CD4-positive, alpha-beta T cell (primary cell): ENCODE results near the gene CMPK2. TPM values are rescaled to one million over a fixed set of nuclear protein-coding genes. Genes with fewer than 3 reads are reported as not detected.
A peak's percentile ranks its signal among the peaks of the same experiment; 100 is the strongest.
"Not testable (repeated sequence)": the region's sequence is repeated elsewhere in the genome, so short reads cannot be mapped to it uniquely, and the experiment has no call there.

Experiments
- ATAC-seq: fragments of 200-7000 bp; cut with Tn5 transposase; one replicate; pipeline ENCODE4 v1.10.0; 2022; ENCODE audit warnings: mild to moderate bottlenecking; ENCODE audit not compliant: poor library complexity
- CTCF ChIA-PET: fragments of 350-600 bp; sonication (Branson Sonifier 250); formaldehyde crosslinking; loops from one replicate; lab custom pipeline; 2021; ENCODE audit warnings: antibody characterized with exemption, inconsistent platforms; lab: Charles Lee
- POLR2A ChIA-PET: fragments of 350-600 bp; sonication (Branson Sonifier 250); formaldehyde crosslinking; loops from one replicate; lab custom pipeline; 2021; ENCODE audit warnings: antibody characterized with exemption, inconsistent platforms; lab: Charles Lee
- DNase-seq, 14 experiments: peaks; one replicate each; pipeline ENCODE4 v3.0.0-alpha.2; 2013 to 2020; ENCODE audit warnings: mixed read lengths in 2 of 14
- H3K27ac ChIP-seq, 2 donors: one replicate each; pipeline versions ENCODE4 v1.5.1 to v1.7.0; 2013; ENCODE audit warnings: low read length in 2 of 2, low read depth in 1 of 2, mild to moderate bottlenecking in 1 of 2
- H3K27me3 ChIP-seq, 2 experiments: 1 replicate in 1 of 2; 2 replicates in 1 of 2; pipeline versions ENCODE4 v1.6.1 to v1.7.0; 2013; ENCODE audit warnings: low read length in 2 of 2, control low read depth in 1 of 2, mild to moderate bottlenecking in 1 of 2, moderate library complexity in 1 of 2; ENCODE audit not compliant: insufficient read depth in 2 of 2, control insufficient read depth in 1 of 2
- H3K36me3 ChIP-seq: one replicate; pipeline ENCODE4 v1.6.1; 2013; ENCODE audit warnings: low read length, control low read depth; ENCODE audit not compliant: insufficient read depth
- H3K4me1 ChIP-seq: one replicate; pipeline ENCODE4 v1.6.1; 2013; ENCODE audit warnings: low read length, control low read depth; ENCODE audit not compliant: insufficient read depth
- H3K4me3 ChIP-seq: one replicate; pipeline ENCODE4 v1.5.1; 2013; ENCODE audit warnings: mild to moderate bottlenecking, low read length, moderate library complexity
- H3K9me3 ChIP-seq, 2 experiments: 1 replicate in 1 of 2; 2 replicates in 1 of 2; pipeline versions ENCODE4 v1.6.1 to v1.7.0; 2013; ENCODE audit warnings: low read length in 2 of 2, mild to moderate bottlenecking in 2 of 2, control low read depth in 1 of 2, moderate library complexity in 1 of 2; ENCODE audit not compliant: control insufficient read depth in 1 of 2, insufficient read depth in 1 of 2
- H3K27ac Mint-ChIP-seq: one replicate; pipeline ENCODE4 v1.8.0; 2020; ENCODE audit warnings: mixed read lengths
- H3K27me3 Mint-ChIP-seq: one replicate; pipeline ENCODE4 v1.8.0; 2021; ENCODE audit warnings: mixed read lengths
- H3K36me3 Mint-ChIP-seq: one replicate; pipeline ENCODE4 v1.8.0; 2021; ENCODE audit warnings: low read depth, mixed read lengths
- H3K4me1 Mint-ChIP-seq: one replicate; pipeline ENCODE4 v1.8.0; 2021; ENCODE audit warnings: low read depth, mixed read lengths
- H3K4me3 Mint-ChIP-seq: one replicate; pipeline ENCODE4 v1.8.0; 2020; ENCODE audit warnings: mild to moderate bottlenecking, mixed read lengths
- H3K9me3 Mint-ChIP-seq: one replicate; pipeline ENCODE4 v1.8.0; 2020; ENCODE audit warnings: mixed read lengths
- CTCF ChIP-seq: fragments of 200-600 bp; IDR thresholded peaks from one replicate; pipeline ENCODE4 v1.8.0; 2022; ENCODE audit warnings: antibody characterized with exemption, mild to moderate bottlenecking
- intact Hi-C, 2 experiments: fragments of 100-400 bp; cut with DNase I in 1 of 2; cut with micrococcal nuclease in 1 of 2; formaldehyde crosslinking; loops; one replicate each; pipeline versions ENCODE4 v1.15.1 to v1.9.0; 2023 to 2025; cut with DNase I, micrococcal nuclease
- total RNA-seq, 174 experiments: library from RNA in 2 of 174; stranded (reverse) in 2 of 174; gene quantifications; one replicate each; pipeline ENCODE4 v1.2.3 and lab custom pipeline; 2021 to 2026

CMPK2 gene
- total RNA-seq, 2 experiments from 2014 or later, result 6.5 to 7.6 TPM

- peaks cover 45% of the 10 kb centered on the region for H3K4me1 ChIP-seq
- no peak overlapping the region for H3K27ac Mint-ChIP-seq
- peaks cover 4% of the 10 kb centered on the region for H3K9me3 Mint-ChIP-seq
- H3K4me1 Mint-ChIP-seq, result peaks cover 48% of the 10 kb centered on the region
- no peaks in the 10 kb centered on the region for H3K36me3 ChIP-seq
- intact Hi-C loops, result no loop called here
- no peaks in the 10 kb centered on the region for H3K27me3 ChIP-seq
- ChIA-PET CTCF (interaction anchor here (1.3 to 1.9 kb wide), 2 partner anchors 8 to 11 kb away, joined by 5 to 7 read pairs; no protein-coding TSS in a partner anchor), POLR2A (interaction anchor here (0.6 to 1.8 kb wide), 5 partner anchors 11 to 41 kb away, joined by 3 to 5 read pairs (median 4); partner anchors contain the start of genes CMPK2, RNF144A and RSAD2)
- H3K4me3 ChIP-seq, result no peak overlapping the region
- H3K9me3 ChIP-seq, result peaks cover 0 to 6% of the 10 kb centered on the region in 2 experiments
- H3K4me3 Mint-ChIP-seq, result no peak overlapping the region
- no peak for TF ChIP-seq CTCF
- H3K27ac ChIP-seq, result no peak overlapping the region
- H3K36me3 Mint-ChIP-seq, result peaks cover 30% of the 10 kb centered on the region
- H3K27me3 Mint-ChIP-seq, result no peaks in the 10 kb centered on the region
- ATAC-seq (no peak), DNase-seq (no peak)
These were observed 40.0 kb upstream of the CMPK2 start for GRCh38 chr2:6905668-6906067.

GRCh38 chr2:6902581-6902980 lies 36.9 kb upstream of the CMPK2 start:
- Mint-ChIP-seq H3K36me3 (peaks cover 45% of the 10 kb centered on the region), H3K4me1 (peaks cover 27% of the 10 kb centered on the region)
- H3K4me3 ChIP-seq, H3K9me3 Mint-ChIP-seq, intact Hi-C loops, H3K27me3 Mint-ChIP-seq, POLR2A ChIA-PET, CTCF ChIA-PET, H3K27me3 ChIP-seq, ATAC-seq, H3K27ac ChIP-seq, H3K36me3 ChIP-seq, H3K4me3 Mint-ChIP-seq, H3K9me3 ChIP-seq, DNase-seq, H3K27ac Mint-ChIP-seq: not testable (repeated sequence)
- peaks cover 23% of the 10 kb centered on the region for H3K4me1 ChIP-seq

GRCh38 chr2:6896930-6897759 lies 31.4 kb upstream of the CMPK2 start:
- H3K27ac Mint-ChIP-seq, result peak overlapping the region; percentile 50
- Histone ChIP-seq H3K27ac (no peak overlapping the region), H3K4me3 (no peak overlapping the region), H3K9me3 (no peaks in the 10 kb centered on the region), H3K4me1 (peaks cover 4% of the 10 kb centered on the region), H3K36me3 (peaks cover 3% of the 10 kb centered on the region), H3K27me3 (no peaks in the 10 kb centered on the region)
- peak; percentile 90 for TF ChIP-seq CTCF
- peaks cover 56% of the 10 kb centered on the region for H3K36me3 Mint-ChIP-seq
- intact Hi-C loops, result loop anchor here (1.0 to 5.0 kb wide), 6 partner anchors 20 to 147 kb away; partner anchors contain the start of gene RNF144A (in 1 of the 2)
- CTCF ChIA-PET, result interaction anchor here (0.8 to 4.0 kb wide), 19 partner anchors 9 to 168 kb away, joined by 3 to 41 read pairs (median 4); partner anchors contain the start of genes CMPK2 and RNF144A
- no peak overlapping the region for H3K4me3 Mint-ChIP-seq
- peak; percentile 49 for ATAC-seq
- peak in 3 of 14 experiments; percentile 63 to 72 (median 68) for DNase-seq
- no peaks in the 10 kb centered on the region for H3K27me3 Mint-ChIP-seq
- peaks cover 19% of the 10 kb centered on the region for H3K4me1 Mint-ChIP-seq
- H3K9me3 Mint-ChIP-seq, result peaks cover 2% of the 10 kb centered on the region
- POLR2A ChIA-PET, result interaction anchor here (0.7 to 2.6 kb wide), 15 partner anchors 8 to 162 kb away, joined by 3 to 21 read pairs (median 4); partner anchors contain the start of genes CMPK2, RNF144A and RSAD2
